GM18499 (cell line): Measurements from ENCODE around the gene USP37.

Experiments
- ATAC-seq: cut with Tn5 transposase; IDR thresholded peaks from one replicate; pipeline ENCODE4 v1.9.1; 2021; ENCODE audit warnings: moderate number of reproducible peaks; ENCODE audit not compliant: insufficient read depth, unreplicated experiment

Gene USP37, protein sequence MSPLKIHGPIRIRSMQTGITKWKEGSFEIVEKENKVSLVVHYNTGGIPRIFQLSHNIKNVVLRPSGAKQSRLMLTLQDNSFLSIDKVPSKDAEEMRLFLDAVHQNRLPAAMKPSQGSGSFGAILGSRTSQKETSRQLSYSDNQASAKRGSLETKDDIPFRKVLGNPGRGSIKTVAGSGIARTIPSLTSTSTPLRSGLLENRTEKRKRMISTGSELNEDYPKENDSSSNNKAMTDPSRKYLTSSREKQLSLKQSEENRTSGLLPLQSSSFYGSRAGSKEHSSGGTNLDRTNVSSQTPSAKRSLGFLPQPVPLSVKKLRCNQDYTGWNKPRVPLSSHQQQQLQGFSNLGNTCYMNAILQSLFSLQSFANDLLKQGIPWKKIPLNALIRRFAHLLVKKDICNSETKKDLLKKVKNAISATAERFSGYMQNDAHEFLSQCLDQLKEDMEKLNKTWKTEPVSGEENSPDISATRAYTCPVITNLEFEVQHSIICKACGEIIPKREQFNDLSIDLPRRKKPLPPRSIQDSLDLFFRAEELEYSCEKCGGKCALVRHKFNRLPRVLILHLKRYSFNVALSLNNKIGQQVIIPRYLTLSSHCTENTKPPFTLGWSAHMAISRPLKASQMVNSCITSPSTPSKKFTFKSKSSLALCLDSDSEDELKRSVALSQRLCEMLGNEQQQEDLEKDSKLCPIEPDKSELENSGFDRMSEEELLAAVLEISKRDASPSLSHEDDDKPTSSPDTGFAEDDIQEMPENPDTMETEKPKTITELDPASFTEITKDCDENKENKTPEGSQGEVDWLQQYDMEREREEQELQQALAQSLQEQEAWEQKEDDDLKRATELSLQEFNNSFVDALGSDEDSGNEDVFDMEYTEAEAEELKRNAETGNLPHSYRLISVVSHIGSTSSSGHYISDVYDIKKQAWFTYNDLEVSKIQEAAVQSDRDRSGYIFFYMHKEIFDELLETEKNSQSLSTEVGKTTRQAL

DNA sequence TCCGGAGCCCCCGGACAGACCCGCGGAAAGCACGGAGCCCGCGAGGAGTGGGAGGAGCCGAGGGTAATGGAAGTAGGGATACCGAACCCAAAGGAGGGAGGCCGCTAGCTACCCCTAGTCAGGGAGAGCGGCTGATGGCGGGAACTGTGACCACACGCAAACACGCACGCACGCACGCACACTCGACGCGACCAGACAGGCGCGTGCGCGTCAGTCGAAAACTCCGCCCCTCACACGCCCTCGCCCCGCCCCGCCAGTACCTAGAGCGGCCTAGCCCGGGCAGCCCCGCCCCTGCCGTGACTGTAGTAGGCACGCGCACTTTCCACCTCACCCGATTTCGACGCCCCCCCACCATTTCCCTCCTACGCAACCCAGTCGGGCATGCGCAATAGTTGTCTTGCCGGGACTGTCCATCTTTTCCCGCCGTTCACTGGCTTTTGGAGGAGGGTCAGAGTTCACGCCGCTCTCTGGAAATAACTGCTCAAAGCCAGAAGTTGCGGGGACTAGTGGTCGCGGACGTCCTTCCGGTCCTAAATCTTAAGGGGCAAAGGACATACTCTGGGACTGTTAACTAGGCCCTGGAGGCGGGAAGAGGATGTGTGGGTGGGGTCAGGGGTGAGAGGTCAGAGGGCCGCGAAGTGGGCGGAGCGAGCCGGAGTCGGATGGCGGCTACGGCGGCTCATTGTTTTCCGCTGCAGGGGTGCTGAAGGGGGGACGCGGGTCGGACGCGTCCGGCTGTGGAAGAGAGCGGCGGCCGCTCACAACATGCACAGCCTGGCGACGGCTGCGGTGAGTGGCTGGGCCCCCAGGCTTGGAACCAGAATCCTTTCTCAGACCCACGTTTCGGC is at the start of gene USP37, which contains the start of gene CNOT9:
TSS of gene USP37 (minus strand) at position 162 of the 848 bp plus-strand sequence. CDS start 9,698 bp downstream, outside the sequence.
TSS of gene CNOT9 (plus strand) at position 650 of the 848 bp plus-strand sequence. CDS start at position 766, 116 bp downstream.
- ATAC-seq, result peak; percentile 60

DNA sequence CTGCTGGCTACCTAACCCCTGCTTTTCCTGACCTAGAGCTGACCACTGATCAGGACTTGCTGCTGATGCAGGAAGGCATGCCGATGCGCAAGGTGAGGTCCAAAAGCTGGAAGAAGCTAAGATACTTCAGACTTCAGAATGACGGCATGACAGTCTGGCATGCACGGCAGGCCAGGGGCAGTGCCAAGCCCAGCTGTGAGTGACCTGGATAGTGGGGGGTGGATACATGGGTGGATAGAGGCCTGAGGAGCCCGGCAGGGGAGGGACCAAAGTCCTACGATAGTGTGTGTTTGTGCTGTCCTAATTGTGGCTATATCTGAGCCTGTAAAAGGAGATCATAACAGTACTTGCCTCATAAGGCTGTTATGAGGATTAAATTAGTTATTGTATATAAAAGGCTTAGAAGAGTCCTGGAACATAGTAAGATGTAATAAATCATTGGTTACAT is 47.7 kb upstream of the USP37 start:
- no peak for ATAC-seq

- no peak for ATAC-seq
These were observed 39.4 kb upstream of the USP37 start, which contains the start of gene PLCD4 for GRCh38 chr2:218607436-218608115. TSS of gene PLCD4 (plus strand) at chr2:218607899. CDS start at chr2:218615740, 7,841 bp downstream.

- ATAC-seq, result no peak
These were observed 37.3 kb upstream of the USP37 start for GRCh38 chr2:218605432-218605831.

GRCh38 chr2:218585541-218585940 is 17.4 kb upstream of the USP37 start:
- no peak for ATAC-seq

DNA sequence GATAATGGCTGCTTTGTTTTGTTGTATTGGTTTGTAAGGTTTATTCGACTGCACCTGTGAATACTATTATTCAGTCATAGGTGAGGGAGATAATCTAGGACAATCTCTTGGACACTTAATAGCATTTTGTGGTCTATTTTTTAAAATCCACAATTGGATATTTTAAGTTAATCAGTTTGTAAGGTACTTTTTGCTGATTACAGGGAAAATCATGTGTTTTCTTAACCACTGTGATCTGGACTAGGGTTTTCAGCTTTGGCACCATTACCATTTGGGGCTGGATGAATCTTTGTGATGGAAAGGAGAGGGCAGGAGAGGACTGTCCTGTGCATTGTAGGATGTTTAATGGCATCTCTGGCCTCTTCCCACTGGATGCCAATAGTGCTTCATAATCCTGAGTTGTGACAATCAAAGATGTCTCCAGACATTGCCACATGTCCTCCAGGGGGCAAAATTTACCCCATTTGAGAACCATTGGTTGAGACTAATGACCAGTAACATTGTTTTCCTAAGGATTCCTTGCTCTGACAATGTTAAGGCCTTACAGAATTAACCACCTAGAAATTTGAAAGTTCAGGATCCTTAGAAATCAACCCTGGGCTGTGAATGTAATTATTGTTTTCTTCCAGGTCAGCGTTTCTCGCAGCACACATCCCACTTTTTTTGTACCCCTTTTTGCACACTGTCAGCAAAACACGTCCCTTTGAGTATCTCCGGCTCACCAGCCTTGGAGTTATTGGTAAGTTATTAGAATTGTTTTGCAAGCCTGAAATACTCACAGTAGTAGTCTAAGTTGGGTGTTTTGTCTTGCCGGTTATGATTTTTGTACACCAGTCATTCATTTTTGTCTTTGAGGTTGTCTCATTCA is 16.1 kb upstream of the USP37 start:
- no peak for ATAC-seq

DNA sequence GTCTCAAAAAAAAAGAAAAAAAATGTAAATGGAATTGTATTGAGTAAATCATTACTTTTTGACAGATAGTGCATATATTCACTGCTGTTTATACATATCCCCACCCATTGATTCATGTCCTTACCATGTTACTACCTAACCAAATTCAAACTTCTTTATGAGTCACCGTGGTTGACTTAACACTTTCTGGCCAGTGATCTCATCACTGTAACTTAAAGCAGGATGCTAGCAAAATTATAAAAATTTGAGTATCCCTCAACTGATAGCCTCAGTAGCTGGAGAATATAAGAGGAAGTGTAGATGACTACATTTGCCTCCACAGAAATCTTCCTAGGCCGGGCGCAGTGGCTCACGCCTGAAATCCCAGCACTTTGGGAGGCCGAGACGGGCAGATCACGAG is 13.9 kb upstream of the USP37 start:
- no peak for ATAC-seq

DNA sequence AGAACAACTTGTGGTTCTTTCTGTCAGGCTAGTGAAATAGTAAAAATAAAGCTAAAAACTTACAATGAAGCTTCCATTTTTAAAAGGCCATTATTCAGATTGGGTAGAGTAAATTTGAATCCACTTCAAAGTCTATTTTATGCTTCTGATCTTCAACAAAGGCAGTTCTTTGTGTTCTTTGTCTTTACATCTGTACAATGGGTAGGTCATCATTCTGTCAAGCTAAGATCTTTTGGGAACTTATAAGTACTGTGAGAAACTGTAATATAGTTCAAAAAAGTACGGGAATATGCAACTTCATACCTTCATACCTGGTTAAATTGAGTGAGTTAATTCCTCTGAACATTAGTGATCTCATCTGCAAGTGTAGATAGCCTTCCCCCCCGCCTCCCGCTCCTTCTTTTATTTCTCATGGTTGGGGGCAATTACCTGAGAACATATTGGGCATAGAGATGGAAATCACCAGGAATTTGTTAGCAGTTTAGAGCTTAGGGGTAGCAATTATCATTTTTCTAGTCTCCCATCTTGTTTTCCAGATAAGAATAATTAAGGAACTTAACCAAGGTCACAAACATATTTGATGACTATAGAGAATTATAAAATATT is 10.2 kb upstream of the USP37 start:
- no peak for ATAC-seq

- no peak for ATAC-seq
These were observed 9.5 kb upstream of the USP37 start for GRCh38 chr2:218577482-218578220.

- ATAC-seq, result no peak
These were observed 8.7 kb upstream of the USP37 start for GRCh38 chr2:218576854-218577253.

DNA sequence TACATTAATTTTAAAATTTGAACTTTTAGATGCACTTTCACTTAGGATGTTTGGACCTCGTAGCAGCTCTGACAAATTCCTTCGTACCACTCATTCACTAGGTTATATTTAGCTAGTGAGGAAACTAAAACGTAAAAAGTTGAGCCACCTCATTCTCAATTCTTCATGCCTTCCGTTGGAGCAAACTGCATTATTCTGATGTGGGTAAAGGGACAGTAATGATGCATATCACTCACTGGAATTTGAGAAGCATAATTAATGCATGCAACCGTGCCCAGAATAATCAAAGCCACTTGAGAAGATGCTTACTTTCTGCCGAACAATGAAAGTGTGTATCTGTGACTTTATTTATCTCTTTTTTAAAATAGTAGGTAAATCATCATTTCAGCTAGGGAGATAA is 2.7 kb upstream of the USP37 start:
- ATAC-seq, result no peak

- ATAC-seq, result no peak
These were observed 1.7 kb upstream of the USP37 start for GRCh38 chr2:218569661-218570500.

DNA sequence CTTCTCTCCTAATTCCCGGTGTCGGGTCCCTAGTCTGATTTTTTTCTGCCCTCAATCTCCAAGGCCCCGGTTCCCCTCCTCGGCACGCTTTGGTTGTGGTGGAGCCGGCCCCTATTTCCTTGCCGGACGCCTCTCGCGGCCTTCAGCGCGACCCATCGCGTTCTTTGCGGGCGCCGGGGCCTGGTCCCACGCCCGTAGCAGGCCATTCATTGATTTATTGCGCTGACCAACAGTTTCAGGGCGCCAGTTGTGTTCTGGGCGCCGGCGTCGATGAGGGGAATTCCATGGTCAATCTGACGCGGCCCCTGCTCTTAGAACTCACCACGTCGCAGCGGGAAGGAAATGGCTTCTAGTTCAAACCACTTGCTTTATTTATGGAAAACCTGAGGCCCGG is 884 bp upstream of the USP37 start:
- ATAC-seq, result peak; percentile 16

DNA sequence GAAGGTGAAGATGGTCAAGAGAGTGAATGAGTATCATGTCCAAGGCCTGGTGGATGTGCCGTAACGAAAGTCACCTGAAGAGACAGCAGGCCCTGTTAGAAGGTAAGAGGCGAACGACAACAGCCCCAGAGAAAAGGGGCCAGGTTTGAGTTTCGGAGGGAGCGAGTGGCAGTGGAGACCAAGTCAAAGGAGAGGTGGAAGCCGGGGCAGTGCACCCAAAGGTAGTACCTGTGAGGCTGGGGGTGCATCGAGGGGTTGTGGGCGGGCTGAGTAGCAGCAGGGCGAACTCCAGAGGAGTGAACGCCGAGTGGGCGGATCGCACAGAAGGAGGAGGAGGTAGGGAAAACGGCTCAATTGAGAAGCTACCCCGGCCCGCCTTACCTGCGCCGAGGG is 358 bp downstream of the USP37 start:
- ATAC-seq, result peak; percentile 21

DNA sequence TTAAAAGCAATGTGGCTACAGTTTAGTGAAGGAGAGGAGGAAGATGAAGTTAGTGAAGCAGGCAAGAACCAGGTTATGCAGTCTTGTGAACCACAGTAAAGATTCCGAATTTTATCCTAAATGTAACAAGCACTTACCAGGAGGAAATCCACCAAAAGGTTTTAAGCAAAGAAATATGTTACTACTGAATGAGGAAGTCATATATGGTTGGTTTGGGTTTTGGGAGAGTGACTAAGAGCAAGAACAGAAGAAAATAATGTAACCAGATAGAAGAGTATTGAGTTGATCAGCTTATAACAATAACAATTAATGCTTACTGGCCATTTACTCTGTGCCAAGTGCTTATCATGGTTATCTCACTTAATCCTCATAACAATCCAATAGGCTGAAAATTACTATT is 1.9 kb downstream of the USP37 start:
- ATAC-seq, result no peak

GRCh38 chr2:218564056-218564455 is 4.1 kb downstream of the USP37 start:
- ATAC-seq, result no peak
